ENCODE data around the gene FLNB. TPM values are rescaled to one million over a fixed set of nuclear protein-coding genes. Genes with fewer than 3 reads are reported as not detected.

The FLNB gene
- total and polyA plus RNA-seq, 8 donors, result 38.2 to 204 (median 85.9) TPM

- DNase-seq, result peak in 1 of 2 donors; percentile 51
- WGBS, 5 donors, result 65 to 82% (median 68%) methylated on average over 2 of the region's 2 CpGs
- H3K27me3 ChIP-seq, result no peaks in the 10 kb centered on the region
- peaks cover 11 to 27% (median 18%) of the 10 kb centered on the region in 4 donors for H3K4me1 ChIP-seq
- H3K9me3 ChIP-seq, result no peaks in the 10 kb centered on the region
- TF ChIP-seq POLR2AphosphoS5 (IDR thresholded peaks at IDR 0.05) (peak in 1 of 3 donors; percentile 28), EP300 (IDR thresholded peaks at IDR 0.05) (no peak), POLR2A (IDR thresholded peaks at IDR 0.05) (no peak)
- TF ChIP-seq, protein P1, sequence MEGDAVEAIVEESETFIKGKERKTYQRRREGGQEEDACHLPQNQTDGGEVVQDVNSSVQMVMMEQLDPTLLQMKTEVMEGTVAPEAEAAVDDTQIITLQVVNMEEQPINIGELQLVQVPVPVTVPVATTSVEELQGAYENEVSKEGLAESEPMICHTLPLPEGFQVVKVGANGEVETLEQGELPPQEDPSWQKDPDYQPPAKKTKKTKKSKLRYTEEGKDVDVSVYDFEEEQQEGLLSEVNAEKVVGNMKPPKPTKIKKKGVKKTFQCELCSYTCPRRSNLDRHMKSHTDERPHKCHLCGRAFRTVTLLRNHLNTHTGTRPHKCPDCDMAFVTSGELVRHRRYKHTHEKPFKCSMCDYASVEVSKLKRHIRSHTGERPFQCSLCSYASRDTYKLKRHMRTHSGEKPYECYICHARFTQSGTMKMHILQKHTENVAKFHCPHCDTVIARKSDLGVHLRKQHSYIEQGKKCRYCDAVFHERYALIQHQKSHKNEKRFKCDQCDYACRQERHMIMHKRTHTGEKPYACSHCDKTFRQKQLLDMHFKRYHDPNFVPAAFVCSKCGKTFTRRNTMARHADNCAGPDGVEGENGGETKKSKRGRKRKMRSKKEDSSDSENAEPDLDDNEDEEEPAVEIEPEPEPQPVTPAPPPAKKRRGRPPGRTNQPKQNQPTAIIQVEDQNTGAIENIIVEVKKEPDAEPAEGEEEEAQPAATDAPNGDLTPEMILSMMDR (IDR thresholded peaks at IDR 0.05), result no peak
- intact Hi-C loops (cut with DNase I; ENCODE audit: low total_unique reads), result loop anchor here (10.0 kb wide), 1 partner anchor 169 kb away; no protein-coding TSS in a partner anchor
- no peak overlapping the region for H3K4me3 ChIP-seq
- H3K27ac ChIP-seq, result peak overlapping the region in 1 of 5 donors; percentile 60
- H3K36me3 ChIP-seq, result no peaks in the 10 kb centered on the region
Measured at GRCh38 chr3:58005669-58006068, 2.6 kb upstream of the FLNB start.

DNA sequence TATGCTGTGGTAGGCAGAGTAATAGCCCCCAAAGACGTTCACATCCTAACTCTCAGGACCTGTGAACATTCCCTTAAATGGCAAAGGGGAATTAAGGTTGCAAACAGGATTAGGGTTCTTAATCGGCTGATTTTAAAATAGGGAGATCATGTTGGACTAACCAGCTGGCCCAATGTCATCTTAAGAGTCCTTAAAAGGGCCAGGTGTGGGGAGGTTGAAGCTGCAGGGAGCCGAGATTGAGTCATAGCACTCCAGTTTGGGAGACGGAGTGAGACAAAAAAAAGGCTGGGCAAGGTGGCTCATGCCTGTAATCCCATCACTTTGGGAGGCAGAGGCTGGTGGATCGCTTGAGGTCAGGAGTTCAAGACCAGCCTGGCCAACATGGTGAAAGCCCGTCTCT lies 1.6 kb upstream of the FLNB start:
- DNase-seq, result no peak
- H3K36me3 ChIP-seq, result no peaks in the 10 kb centered on the region
- H3K4me1 ChIP-seq, result peaks cover 18 to 37% (median 27%) of the 10 kb centered on the region in 4 donors
- H3K4me3 ChIP-seq, result no peak overlapping the region
- 70 to 82% (median 74%) methylated on average over 6 of the region's 6 CpGs for WGBS, 5 donors
- TF ChIP-seq EP300 (IDR thresholded peaks at IDR 0.05), result no peak
- TF ChIP-seq, protein P1 (IDR thresholded peaks at IDR 0.05), result no peak
- TF ChIP-seq POLR2A (IDR thresholded peaks at IDR 0.05), result no peak
- no peak for TF ChIP-seq POLR2AphosphoS5 (IDR thresholded peaks at IDR 0.05)
- no peaks in the 10 kb centered on the region for H3K9me3 ChIP-seq
- intact Hi-C loops (cut with DNase I; ENCODE audit: low total_unique reads), result loop anchor here (10.0 kb wide), 1 partner anchor 168 kb away; no protein-coding TSS in a partner anchor
- H3K27me3 ChIP-seq, result no peaks in the 10 kb centered on the region
- H3K27ac ChIP-seq, result peak overlapping the region in 1 of 5 donors; percentile 60

DNA sequence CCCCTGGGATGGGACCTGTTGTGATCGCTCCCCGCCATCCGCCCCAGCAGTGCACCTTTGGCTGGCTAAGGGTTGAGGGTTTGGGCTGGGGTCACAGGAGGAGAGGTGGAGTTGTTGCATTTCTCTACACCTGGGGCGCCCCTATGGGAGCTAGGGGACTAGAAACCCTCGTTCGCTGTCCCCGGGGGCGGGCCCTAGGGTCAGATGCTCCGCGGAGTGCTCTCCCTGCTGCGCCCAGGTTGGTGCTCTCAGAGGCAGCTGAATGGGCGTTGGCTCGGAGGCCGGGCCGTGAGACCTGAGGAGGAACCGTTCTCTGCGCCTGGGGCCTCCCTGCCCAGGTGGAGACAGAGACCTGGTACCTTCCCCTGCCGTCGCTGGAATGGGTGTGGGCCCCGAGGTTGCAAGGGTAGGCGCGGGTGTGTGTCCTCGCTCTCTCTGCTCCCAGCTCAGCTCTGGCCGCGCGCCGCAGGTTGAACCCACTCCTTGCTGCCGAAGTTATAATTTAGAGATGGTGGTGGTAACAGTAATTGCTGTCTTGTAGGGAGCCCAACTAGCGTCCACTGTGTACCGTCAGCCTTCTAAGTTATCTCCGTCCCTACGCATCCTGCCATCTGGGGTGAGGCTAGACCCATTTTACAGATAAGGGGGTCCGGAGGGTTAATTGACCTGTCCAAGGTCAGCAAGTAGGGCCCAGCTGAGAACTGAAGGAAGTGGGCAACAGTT lies 965 bp downstream of the FLNB start:
- H3K4me1 ChIP-seq, result peaks cover 33 to 62% (median 45%) of the 10 kb centered on the region in 4 donors
- peak overlapping the region; percentile 69 to 94 (median 88) for H3K4me3 ChIP-seq
- TF ChIP-seq POLR2A (IDR thresholded peaks at IDR 0.05), result no peak
- peak overlapping the region; percentile 86 to 90 (median 89) for H3K27ac ChIP-seq
- 6 to 32% (median 8%) methylated on average over 5 to 33 of the region's 33 CpGs for WGBS, 5 donors
- H3K36me3 ChIP-seq, result no peaks in the 10 kb centered on the region
- no peaks in the 10 kb centered on the region for H3K9me3 ChIP-seq
- peak; percentile 48 to 67 for DNase-seq
- intact Hi-C loops (cut with DNase I; ENCODE audit: low total_unique reads), result loop anchor here (10.0 kb wide), 1 partner anchor 166 kb away; no protein-coding TSS in a partner anchor
- H3K27me3 ChIP-seq, result no peaks in the 10 kb centered on the region

DNA sequence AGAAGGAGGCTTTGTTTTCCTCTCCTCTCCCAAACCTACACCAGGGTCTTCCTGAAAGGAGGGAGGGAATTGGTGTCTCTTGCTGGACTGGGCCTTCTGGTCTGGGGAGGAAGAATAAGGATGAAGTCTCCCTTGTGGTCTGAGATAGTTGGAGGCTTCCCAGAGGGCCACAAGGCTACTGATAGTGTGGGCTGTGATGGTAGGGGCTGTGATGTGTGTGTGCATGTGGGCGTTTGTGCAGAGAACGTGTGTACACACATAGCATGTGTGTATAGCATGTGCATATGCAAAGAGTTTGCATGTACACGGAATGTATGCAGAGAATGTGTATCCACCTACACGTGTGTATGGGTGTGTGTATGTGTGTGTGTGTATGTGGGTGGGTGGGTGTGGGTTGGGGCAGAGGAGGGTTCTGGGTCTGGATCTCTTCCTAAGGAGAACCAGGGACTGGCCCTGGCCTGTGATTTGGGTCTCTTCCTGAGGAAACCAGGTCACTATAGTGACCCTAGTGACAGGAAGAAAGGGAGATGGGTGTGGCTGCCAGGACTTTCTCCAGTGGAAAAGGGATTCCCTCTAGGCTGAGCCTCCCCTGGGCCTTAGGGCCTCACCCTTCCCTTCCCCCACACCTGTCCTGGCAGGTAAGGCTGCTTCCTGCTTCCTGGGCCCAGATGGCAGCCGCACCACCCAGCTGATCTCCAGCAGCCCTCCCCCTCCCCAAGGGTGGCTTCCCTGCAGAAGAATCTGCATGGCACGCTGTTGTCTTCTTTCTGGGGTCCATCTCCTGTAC lies 1.7 kb downstream of the FLNB start:
- 20 to 31% (median 25%) methylated on average over 6 of the region's 6 CpGs for WGBS, 5 donors
- H3K27ac ChIP-seq, result peak overlapping the region; percentile 86 to 90 (median 89)
- no peaks in the 10 kb centered on the region for H3K36me3 ChIP-seq
- no peaks in the 10 kb centered on the region for H3K9me3 ChIP-seq
- peak overlapping the region; percentile 69 to 94 (median 88) for H3K4me3 ChIP-seq
- peak in 1 of 3 donors; percentile 72 for TF ChIP-seq POLR2AphosphoS5 (IDR thresholded peaks at IDR 0.05)
- TF ChIP-seq, protein P1 (IDR thresholded peaks at IDR 0.05), result no peak
- H3K27me3 ChIP-seq, result no peaks in the 10 kb centered on the region
- peaks cover 41 to 69% (median 52%) of the 10 kb centered on the region in 4 donors for H3K4me1 ChIP-seq
- peak; percentile 80 to 87 for DNase-seq
- intact Hi-C loops (cut with DNase I; ENCODE audit: low total_unique reads), result loop anchor here (10.0 kb wide), 1 partner anchor 165 kb away; no protein-coding TSS in a partner anchor
